VCaP (cell line): ENCODE data around the gene TMEM170A.
A peak's percentile ranks its signal among the peaks of the same experiment; 100 is the strongest.
"Not testable (repeated sequence)": the region's sequence is repeated elsewhere in the genome, so short reads cannot be mapped to it uniquely, and the experiment has no call there.

Experiments
- H3K27ac ChIP-seq: fragments of 450-650 bp; 2 replicates; pipeline ENCODE4 v1.5.1; 2017
- TF ChIP-seq, protein P1 (sequence below): fragments of 450-650 bp; conservative IDR thresholded peaks from 2 replicates; pipeline ENCODE4 v1.5.1; 2017; ENCODE audit warnings: mild to moderate bottlenecking, moderate library complexity

The TMEM170A gene

DNA sequence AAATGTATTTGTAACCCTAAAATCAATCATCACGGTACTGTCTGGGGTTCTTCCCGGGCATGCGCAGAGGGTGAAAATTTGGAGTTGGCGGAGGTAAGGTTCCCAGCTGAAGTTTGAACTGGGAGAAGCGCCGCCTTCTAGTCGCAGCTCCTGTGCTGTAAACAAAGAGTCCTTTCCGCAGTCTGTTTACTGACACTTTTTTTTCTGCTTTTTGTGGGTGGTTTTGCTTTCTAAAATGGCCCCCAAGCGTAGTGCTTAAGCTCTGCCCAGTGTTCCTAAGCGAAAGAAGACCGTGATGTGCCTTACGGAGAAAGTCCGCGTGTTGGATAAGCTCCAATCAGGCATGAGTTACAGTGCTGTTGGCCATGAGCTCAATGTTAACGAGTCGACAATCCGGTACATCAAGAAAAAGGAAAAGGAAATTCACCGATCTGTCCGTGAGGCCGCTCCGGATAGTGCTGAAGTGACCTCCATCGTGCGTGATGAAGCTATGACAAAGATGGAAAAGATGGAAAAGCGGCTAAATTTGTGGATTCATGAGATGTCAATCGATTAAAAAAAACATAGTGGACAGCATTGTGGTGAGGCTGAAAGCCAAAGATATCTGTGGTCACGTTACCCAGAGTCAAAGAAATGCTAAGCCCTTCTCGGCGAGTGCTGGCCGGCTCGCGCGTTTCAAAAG lies 30.6 kb downstream of the TMEM170A start:
- TF ChIP-seq, protein P1, sequence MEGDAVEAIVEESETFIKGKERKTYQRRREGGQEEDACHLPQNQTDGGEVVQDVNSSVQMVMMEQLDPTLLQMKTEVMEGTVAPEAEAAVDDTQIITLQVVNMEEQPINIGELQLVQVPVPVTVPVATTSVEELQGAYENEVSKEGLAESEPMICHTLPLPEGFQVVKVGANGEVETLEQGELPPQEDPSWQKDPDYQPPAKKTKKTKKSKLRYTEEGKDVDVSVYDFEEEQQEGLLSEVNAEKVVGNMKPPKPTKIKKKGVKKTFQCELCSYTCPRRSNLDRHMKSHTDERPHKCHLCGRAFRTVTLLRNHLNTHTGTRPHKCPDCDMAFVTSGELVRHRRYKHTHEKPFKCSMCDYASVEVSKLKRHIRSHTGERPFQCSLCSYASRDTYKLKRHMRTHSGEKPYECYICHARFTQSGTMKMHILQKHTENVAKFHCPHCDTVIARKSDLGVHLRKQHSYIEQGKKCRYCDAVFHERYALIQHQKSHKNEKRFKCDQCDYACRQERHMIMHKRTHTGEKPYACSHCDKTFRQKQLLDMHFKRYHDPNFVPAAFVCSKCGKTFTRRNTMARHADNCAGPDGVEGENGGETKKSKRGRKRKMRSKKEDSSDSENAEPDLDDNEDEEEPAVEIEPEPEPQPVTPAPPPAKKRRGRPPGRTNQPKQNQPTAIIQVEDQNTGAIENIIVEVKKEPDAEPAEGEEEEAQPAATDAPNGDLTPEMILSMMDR = no peak
- peak overlapping the region; percentile 83 for H3K27ac ChIP-seq

DNA sequence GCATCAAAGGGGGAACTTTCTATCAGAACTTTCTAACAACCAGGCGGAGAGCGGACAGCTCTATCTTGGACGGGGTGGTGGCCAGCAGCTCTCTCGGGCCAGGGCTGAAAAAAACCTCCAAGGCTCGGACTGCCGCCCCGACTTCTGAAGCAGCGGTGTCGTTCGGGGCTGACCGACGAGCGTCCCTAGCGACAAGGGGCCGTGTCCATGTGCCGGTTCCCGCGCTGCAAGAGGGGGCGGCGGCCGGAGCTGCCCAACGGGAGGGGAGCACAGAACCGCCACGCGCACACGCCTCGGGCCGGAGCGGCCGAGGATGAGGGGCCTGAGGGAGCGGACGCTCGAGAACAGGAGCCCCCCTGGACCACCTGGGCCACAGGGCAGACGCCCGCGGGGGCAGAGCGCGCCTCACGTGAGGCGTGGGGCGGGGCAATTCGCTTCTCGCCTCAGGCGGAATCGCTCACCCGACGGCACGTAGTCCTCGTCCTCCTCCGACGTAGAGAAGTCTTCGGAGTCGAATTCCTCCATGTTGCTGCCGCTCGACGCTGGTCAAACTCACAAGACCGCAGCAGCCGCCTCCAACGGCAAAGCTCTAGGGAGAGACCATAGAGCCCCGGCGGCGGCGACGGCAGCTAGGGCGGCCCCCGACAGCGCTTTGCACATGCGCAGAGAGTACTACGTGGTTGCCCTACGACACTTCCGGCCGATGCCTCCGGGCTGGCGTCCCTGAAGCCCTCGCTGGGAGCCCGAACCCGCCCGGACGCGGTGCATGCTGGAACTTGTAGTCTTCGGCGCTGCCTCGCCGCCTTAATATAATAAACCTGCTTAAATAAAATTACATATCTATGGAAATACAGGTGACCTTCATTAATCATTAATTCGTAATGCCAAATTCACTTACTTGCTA lies 31.4 kb downstream of the TMEM170A start, which contains the start of gene CFDP1:
TSS of gene CFDP1 (minus strand) at position 676 of the 904 bp plus-strand sequence. CDS start at position 525, 151 bp downstream.
- peak within 1 kb of the TSS; percentile 83 for H3K27ac ChIP-seq
- TF ChIP-seq, protein P1 = no peak

DNA sequence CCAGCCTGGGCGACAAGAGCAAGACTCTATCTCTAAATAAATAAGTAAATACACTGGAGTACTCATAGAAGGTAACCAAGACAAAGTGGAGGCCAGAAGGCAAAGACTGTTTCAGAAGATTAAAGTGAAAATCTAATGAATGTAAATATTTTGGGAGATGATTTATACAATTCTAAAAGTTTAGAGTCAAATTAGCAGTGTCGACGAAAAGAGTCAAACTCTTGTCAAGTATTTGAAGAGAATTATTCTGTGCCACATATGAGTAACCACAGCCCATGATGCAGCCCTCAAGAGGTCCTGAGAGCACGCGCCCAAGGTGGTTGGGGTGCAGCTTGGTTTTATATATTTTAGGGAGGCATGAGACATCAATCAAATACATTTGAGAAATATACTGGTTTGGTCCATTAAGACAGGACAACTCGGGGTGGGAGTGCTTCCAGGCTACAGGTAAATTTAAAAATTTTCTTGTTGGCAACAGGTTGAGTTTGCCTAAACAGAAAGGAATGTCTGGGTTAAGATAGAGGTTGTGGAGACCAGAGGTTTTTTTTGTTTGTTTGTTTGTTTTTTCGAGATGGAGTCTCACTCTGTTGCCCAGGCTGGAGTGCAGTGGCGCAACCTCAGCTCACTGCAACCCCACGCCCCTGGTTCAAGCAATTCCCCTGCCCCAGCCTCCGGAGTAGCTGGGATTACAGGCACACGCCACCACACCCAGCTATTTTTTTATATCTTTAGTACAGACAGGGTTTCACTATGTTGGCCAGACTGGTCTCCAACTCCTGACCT lies 34.7 kb downstream of the TMEM170A start:
- H3K27ac ChIP-seq = no peak overlapping the region
- TF ChIP-seq, protein P1 = no peak

DNA sequence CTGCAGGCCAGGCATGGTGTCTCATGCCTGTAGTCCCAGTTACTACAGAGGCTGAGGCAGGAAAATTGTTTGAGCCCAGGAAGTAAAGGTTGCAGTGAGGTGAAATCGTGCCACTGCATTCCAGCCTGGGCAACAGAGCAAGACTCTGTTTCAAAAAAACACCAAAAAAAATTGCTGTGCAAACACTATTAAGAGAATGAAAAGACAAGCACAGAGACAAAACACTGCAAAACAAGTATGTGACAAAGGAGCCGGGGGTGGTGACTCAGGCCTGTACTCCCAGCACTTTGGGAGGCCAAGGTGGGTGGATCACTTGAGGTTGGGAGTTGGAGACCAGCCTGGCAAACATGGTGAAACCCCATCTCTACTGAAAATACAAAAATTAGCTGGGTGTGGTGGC lies 38.0 kb downstream of the TMEM170A start:
- not testable (repeated sequence) for H3K27ac ChIP-seq

DNA sequence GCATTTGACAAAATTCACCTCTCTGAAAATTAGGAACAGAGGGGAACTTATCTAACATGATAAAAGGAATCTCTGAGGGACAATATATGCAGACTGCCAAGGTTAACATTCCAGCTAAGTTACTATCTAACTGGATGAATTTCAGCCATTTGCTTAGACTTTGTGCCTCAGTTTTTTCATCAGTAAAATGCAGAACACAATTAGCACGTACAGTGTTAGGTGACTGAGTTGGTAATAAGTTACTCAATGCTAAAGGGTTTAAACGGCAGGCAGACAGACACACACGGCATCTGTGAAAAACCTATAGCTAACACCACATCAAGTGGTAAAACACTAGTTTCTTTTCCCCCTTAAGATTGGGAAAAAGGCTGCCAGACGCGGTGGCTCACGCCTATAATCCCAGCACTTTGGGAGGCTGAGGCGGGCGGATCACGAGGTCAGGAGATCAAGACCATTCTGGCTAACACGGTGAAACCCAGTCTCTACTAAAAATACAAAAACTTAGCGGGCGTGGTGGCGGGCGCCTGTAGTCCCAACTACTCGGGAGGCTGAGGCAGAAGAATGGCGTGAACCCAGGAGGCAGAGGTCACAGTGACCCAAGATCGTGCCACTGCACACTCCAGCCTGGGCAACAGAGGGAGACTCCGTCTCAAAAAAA lies 40.3 kb downstream of the TMEM170A start:
- not testable (repeated sequence) for H3K27ac ChIP-seq

DNA sequence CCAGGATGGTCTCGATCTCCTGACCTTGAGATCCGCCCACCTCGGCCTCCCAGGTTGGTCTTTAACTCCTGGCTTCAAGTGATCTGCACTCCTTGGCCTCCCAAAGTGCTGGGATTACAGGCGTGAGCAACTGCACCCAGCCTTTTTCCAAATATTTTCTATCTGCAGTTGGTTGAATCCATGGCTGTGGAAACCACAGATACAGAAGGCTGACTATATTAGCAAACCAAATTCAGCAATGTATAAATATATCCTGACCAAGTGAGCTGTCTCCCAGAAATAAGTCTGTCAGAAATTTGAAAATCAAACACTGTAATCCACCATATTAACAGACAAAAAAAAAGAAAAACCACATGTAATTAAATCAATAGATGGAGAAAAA lies 40.8 kb downstream of the TMEM170A start:
- TF ChIP-seq, protein P1 = no peak
- H3K27ac ChIP-seq = no peak overlapping the region

DNA sequence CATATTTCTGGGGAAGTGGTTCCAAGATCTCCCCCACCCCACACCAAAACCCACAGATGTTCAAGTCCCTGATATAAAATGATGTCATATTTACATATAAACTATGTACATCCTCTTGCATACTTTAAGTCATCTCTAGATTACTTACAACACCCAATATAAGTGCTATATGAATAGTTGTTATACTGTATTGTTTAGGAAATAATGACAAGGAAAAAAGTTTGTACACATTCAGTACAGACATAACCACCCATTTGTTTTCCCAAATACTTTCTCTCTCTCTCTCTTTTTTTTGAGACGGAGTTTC lies 42.7 kb downstream of the TMEM170A start:
- H3K27ac ChIP-seq = peak overlapping the region; percentile 38; the same call in 1 of the 2 replicates
- TF ChIP-seq, protein P1 = no peak
